ENCODE data around the gene MEGF10. TPM values are rescaled to one million over a fixed set of nuclear protein-coding genes. Genes with fewer than 3 reads are reported as not detected.

MEGF10 gene
- polyA plus RNA-seq, 3 donors, result not detected

DNA sequence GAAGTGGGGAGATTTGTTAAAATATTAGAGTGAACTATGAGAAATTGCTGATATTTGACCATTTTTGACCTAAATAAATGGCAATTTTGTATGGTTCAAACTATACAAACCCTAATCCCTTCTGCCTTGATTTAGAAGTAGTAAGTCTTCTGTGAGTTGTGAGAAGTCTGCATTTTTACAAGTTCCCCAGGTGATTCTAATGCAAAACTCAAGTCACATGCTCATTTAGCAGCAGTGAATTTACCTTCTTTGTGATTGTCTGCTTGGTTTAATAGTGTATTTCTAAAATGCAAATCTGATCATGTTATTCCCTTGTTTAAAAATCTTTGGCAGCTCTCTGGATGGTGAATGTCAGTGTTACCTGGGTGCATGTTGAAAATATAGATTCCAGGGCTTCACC, 2.8 kb downstream of the MEGF10 start:
- no peak overlapping the region for H3K4me3 Mint-ChIP-seq
- H3K36me3 Mint-ChIP-seq, result no peaks in the 10 kb centered on the region
- peaks cover 0 to 6% (median 3%) of the 10 kb centered on the region in 7 donors for H3K9me3 Mint-ChIP-seq
- no peak overlapping the region for H2AFZ ChIP-seq (ENCODE audit: insufficient read depth, low read depth, low read length, poor library complexity, severe bottlenecking)
- no peak for DNase-seq
- no peak overlapping the region for H3K9ac ChIP-seq (ENCODE audit: insufficient read depth, low read length, poor library complexity, severe bottlenecking)
- TF ChIP-seq, protein P1, sequence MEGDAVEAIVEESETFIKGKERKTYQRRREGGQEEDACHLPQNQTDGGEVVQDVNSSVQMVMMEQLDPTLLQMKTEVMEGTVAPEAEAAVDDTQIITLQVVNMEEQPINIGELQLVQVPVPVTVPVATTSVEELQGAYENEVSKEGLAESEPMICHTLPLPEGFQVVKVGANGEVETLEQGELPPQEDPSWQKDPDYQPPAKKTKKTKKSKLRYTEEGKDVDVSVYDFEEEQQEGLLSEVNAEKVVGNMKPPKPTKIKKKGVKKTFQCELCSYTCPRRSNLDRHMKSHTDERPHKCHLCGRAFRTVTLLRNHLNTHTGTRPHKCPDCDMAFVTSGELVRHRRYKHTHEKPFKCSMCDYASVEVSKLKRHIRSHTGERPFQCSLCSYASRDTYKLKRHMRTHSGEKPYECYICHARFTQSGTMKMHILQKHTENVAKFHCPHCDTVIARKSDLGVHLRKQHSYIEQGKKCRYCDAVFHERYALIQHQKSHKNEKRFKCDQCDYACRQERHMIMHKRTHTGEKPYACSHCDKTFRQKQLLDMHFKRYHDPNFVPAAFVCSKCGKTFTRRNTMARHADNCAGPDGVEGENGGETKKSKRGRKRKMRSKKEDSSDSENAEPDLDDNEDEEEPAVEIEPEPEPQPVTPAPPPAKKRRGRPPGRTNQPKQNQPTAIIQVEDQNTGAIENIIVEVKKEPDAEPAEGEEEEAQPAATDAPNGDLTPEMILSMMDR (IDR thresholded peaks at IDR 0.05), result no peak
- no peaks in the 10 kb centered on the region for H3K36me3 ChIP-seq (replicated peaks in 1 of 2; ENCODE audit: control insufficient read depth in 1 of 2, insufficient read depth in 2 of 2, low read length in 2 of 2)
- no peak overlapping the region for H3K27ac Mint-ChIP-seq
- no peaks in the 10 kb centered on the region for H3K9me3 ChIP-seq (replicated peaks in 1 of 2; ENCODE audit: control insufficient read depth in 1 of 2, insufficient read depth in 1 of 2, low read length in 2 of 2)
- no peaks in the 10 kb centered on the region for H3K79me2 ChIP-seq (ENCODE audit: insufficient read depth, low read length)
- intact Hi-C loops (cut with micrococcal nuclease), result no loop called here
- no peak overlapping the region for H3K4me3 ChIP-seq (replicated peaks in 1 of 3; ENCODE audit: low read depth in 2 of 3, low read length in 3 of 3)
- H3K4me1 ChIP-seq (ENCODE audit: control insufficient read depth in 1 of 2, insufficient read depth in 2 of 2, low read length in 2 of 2), result peaks cover 2 to 7% of the 10 kb centered on the region in 2 donors
- peaks cover 37 to 49% (median 38%) of the 10 kb centered on the region in 3 donors for H3K27me3 Mint-ChIP-seq (ENCODE audit: low read depth in 3 of 3)
- H4K20me1 ChIP-seq (ENCODE audit: insufficient read depth, low read length), result no peaks in the 10 kb centered on the region
- H3K27me3 ChIP-seq (ENCODE audit: control insufficient read depth in 2 of 2, insufficient read depth in 2 of 2, low read length in 2 of 2), result peaks cover 24 to 48% of the 10 kb centered on the region in 2 donors
- H3K4me2 ChIP-seq (replicated peaks; ENCODE audit: extremely low read depth, low read length, poor library complexity, severe bottlenecking), result no peak overlapping the region
- peaks cover 17% of the 10 kb centered on the region for H3K4me1 Mint-ChIP-seq
- no peak overlapping the region for H3K27ac ChIP-seq (ENCODE audit: low read depth in 1 of 2, low read length in 2 of 2)

DNA sequence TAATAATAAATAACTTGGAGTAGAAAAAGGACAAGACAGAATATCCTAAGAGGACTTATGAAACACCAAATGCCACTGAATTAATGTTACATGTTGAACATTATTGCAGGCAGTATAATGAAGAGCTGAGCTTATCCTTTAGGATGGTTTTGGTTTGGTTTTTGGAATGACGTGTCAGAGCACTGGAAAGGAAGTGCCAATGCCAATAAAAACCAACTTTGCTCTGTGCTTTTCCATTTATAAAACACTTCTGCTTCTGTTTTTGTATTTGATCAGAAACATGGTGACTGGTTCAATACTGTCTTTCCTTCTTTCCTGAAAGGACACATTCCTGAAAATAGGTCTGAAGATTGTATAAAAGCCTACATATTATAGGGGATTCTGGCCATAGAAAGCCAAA, 4.2 kb downstream of the MEGF10 start:
- Mint-ChIP-seq H3K27ac (no peak overlapping the region), H3K36me3 (no peaks in the 10 kb centered on the region), H3K9me3 (peaks cover 0 to 3% (median 0%) of the 10 kb centered on the region in 7 donors), H3K27me3 (ENCODE audit: low read depth in 3 of 3) (peaks cover 27 to 39% (median 37%) of the 10 kb centered on the region in 3 donors), H3K4me1 (peaks cover 15% of the 10 kb centered on the region), H3K4me3 (no peak overlapping the region)
- Histone ChIP-seq H3K36me3 (replicated peaks in 1 of 2; ENCODE audit: control insufficient read depth in 1 of 2, insufficient read depth in 2 of 2, low read length in 2 of 2) (no peaks in the 10 kb centered on the region), H4K20me1 (ENCODE audit: insufficient read depth, low read length) (no peaks in the 10 kb centered on the region), H3K9ac (ENCODE audit: insufficient read depth, low read length, poor library complexity, severe bottlenecking) (no peak overlapping the region), H3K79me2 (ENCODE audit: insufficient read depth, low read length) (no peaks in the 10 kb centered on the region), H3K9me3 (replicated peaks in 1 of 2; ENCODE audit: control insufficient read depth in 1 of 2, insufficient read depth in 1 of 2, low read length in 2 of 2) (no peaks in the 10 kb centered on the region), H2AFZ (ENCODE audit: insufficient read depth, low read depth, low read length, poor library complexity, severe bottlenecking) (no peak overlapping the region), H3K27me3 (ENCODE audit: control insufficient read depth in 2 of 2, insufficient read depth in 2 of 2, low read length in 2 of 2) (peaks cover 21 to 35% of the 10 kb centered on the region in 2 donors), H3K4me2 (replicated peaks; ENCODE audit: extremely low read depth, low read length, poor library complexity, severe bottlenecking) (no peak overlapping the region), H3K4me3 (replicated peaks in 1 of 3; ENCODE audit: low read depth in 2 of 3, low read length in 3 of 3) (no peak overlapping the region), H3K27ac (ENCODE audit: low read depth in 1 of 2, low read length in 2 of 2) (no peak overlapping the region), H3K4me1 (ENCODE audit: control insufficient read depth in 1 of 2, insufficient read depth in 2 of 2, low read length in 2 of 2) (peaks cover 2 to 7% of the 10 kb centered on the region in 2 donors)
- no CpG with 5 or more reads among the region's 1 CpG for WGBS (ENCODE audit: insufficient coverage)
- TF ChIP-seq, protein P1 (IDR thresholded peaks at IDR 0.05), result no peak
- DNase-seq, result no peak
- intact Hi-C loops (cut with micrococcal nuclease), result no loop called here
